ENCODE measurements around the gene RNF144B.

DNA sequence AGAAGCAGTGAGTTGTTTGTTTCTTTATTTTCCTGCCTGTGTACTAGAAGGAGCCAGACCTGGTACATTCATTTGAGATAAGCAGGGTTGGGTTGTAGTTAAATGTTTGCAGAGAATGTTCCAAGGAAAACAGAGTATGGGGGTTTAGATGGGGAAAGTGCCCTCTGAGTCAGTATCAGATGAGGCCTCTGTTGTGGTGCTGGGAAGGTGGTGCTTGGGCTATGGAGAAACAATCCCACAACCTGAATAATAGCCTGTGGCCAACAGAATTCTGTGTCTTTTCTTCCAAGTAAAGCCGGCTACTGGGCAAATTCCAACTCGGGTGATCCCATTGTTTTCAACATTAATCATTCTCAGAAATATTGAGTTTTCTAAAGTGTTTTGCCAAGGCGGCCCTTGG is 109.3 kb downstream of the RNF144B start:
- TF ChIP-seq POLR2A (IDR thresholded peaks at IDR 0.05), result no peak
- TF ChIP-seq, protein P1, sequence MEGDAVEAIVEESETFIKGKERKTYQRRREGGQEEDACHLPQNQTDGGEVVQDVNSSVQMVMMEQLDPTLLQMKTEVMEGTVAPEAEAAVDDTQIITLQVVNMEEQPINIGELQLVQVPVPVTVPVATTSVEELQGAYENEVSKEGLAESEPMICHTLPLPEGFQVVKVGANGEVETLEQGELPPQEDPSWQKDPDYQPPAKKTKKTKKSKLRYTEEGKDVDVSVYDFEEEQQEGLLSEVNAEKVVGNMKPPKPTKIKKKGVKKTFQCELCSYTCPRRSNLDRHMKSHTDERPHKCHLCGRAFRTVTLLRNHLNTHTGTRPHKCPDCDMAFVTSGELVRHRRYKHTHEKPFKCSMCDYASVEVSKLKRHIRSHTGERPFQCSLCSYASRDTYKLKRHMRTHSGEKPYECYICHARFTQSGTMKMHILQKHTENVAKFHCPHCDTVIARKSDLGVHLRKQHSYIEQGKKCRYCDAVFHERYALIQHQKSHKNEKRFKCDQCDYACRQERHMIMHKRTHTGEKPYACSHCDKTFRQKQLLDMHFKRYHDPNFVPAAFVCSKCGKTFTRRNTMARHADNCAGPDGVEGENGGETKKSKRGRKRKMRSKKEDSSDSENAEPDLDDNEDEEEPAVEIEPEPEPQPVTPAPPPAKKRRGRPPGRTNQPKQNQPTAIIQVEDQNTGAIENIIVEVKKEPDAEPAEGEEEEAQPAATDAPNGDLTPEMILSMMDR (IDR thresholded peaks at IDR 0.05), result no peak
